ENCODE measurements around the gene MAGI2. TPM values are rescaled to one million over a fixed set of nuclear protein-coding genes. Genes with fewer than 3 reads are reported as not detected.

The MAGI2 gene
- total RNA-seq, 1 donor: 18.8 TPM

- Histone ChIP-seq H3K9me3 (ENCODE audit: low read depth, low read length) (no peaks in the 10 kb centered on the region), H3K27me3 (ENCODE audit: insufficient read depth, low read length) (no peaks in the 10 kb centered on the region), H3K36me3 (ENCODE audit: insufficient read depth, low read length) (no peaks in the 10 kb centered on the region), H3K79me2 (ENCODE audit: insufficient read depth, low read length) (no peaks in the 10 kb centered on the region), H3K4me2 (ENCODE audit: insufficient read depth, low read length) (no peak overlapping the region), H3K27ac (ENCODE audit: low read depth, low read length) (no peak overlapping the region), H2AFZ (ENCODE audit: low read length) (no peak overlapping the region), H3K4me1 (ENCODE audit: insufficient read depth, low read length) (no peaks in the 10 kb centered on the region), H3K4me3 (ENCODE audit: insufficient read depth, low read length) (no peak overlapping the region), H4K20me1 (ENCODE audit: insufficient read depth, low read length) (no peaks in the 10 kb centered on the region)
- no peak for TF ChIP-seq CTCF (IDR thresholded peaks at IDR 0.05; ENCODE audit: extremely low read depth, low read depth, low read length)
- no peak for DNase-seq (ENCODE audit: insufficient read length, low spot score, missing footprints)
These were observed 1379.7 kb downstream of the MAGI2 start for GRCh38 chr7:78073609-78074382.

DNA sequence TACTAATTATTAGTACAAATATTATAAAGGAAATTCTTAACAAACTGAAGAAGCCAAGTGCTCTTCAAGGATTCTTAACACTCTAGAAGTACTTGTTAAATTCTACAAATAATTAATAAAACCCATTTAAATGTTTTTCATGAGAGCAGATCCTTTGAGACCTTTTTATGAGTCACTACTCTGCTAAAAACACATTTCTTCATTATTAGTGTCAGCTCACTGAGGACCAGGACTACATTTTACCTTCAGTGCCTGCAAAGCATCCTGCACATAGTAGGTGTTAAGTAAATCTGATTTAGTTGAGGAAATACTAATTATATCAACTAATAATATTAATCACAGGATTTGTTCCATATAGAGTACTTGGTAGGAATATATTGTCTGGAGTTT lies 1381.3 kb downstream of the MAGI2 start:
- DNase-seq (ENCODE audit: insufficient read length, low spot score, missing footprints): no peak
- Histone ChIP-seq H3K27ac (ENCODE audit: low read depth, low read length) (no peak overlapping the region), H4K20me1 (ENCODE audit: insufficient read depth, low read length) (no peaks in the 10 kb centered on the region), H2AFZ (ENCODE audit: low read length) (no peak overlapping the region), H3K79me2 (ENCODE audit: insufficient read depth, low read length) (no peaks in the 10 kb centered on the region), H3K4me3 (ENCODE audit: insufficient read depth, low read length) (no peak overlapping the region), H3K4me2 (ENCODE audit: insufficient read depth, low read length) (no peak overlapping the region), H3K27me3 (ENCODE audit: insufficient read depth, low read length) (no peaks in the 10 kb centered on the region), H3K9me3 (ENCODE audit: low read depth, low read length) (no peaks in the 10 kb centered on the region), H3K4me1 (ENCODE audit: insufficient read depth, low read length) (no peaks in the 10 kb centered on the region), H3K36me3 (ENCODE audit: insufficient read depth, low read length) (no peaks in the 10 kb centered on the region)
- no peak for TF ChIP-seq CTCF (IDR thresholded peaks at IDR 0.05; ENCODE audit: extremely low read depth, low read depth, low read length)

DNA sequence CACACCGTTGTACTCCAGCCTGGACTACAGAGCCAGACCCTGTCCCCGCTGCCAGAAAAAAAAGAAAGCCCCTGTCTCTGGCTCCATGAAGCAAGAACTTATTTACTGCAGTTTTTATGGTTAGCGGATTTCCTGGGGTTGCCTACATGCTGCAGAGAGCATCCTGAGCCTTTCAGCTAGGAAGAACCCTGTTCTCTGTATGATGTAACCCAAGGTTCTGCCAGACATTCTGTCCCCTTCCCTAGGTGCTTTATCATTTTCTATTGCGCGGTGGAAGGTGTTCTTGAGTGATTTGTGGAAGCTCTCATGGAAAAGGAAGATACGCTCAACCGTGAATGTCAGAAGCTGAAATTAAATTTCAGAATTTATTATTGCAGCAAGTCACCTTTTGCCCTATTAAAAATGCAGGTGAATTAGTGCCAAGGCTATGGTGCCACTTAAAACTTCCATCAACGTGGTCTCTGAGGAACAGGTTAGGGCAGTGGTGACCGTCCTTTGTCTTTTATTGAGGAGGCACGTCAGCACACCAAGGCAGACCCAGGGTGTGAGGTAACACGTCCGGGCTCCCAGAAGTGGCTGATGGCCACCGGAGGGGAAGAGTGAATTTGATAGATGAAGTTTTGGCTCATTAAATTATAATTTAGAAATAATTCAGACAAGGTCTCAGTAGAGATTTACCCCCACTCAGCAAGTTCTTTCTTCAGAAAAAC lies 1381.8 kb downstream of the MAGI2 start:
- no peak overlapping the region for H2AFZ ChIP-seq (ENCODE audit: low read length)
- no peak overlapping the region for H3K4me3 ChIP-seq (ENCODE audit: insufficient read depth, low read length)
- no peaks in the 10 kb centered on the region for H3K27me3 ChIP-seq (ENCODE audit: insufficient read depth, low read length)
- no peaks in the 10 kb centered on the region for H3K4me1 ChIP-seq (ENCODE audit: insufficient read depth, low read length)
- no peaks in the 10 kb centered on the region for H3K36me3 ChIP-seq (ENCODE audit: insufficient read depth, low read length)
- DNase-seq (ENCODE audit: insufficient read length, low spot score, missing footprints): no peak
- no peaks in the 10 kb centered on the region for H4K20me1 ChIP-seq (ENCODE audit: insufficient read depth, low read length)
- no peaks in the 10 kb centered on the region for H3K9me3 ChIP-seq (ENCODE audit: low read depth, low read length)
- H3K27ac ChIP-seq (ENCODE audit: low read depth, low read length): no peak overlapping the region
- no peak overlapping the region for H3K4me2 ChIP-seq (ENCODE audit: insufficient read depth, low read length)
- H3K79me2 ChIP-seq (ENCODE audit: insufficient read depth, low read length): no peaks in the 10 kb centered on the region
- TF ChIP-seq CTCF (IDR thresholded peaks at IDR 0.05; ENCODE audit: extremely low read depth, low read depth, low read length): no peak

GRCh38 chr7:78066599-78066998 lies 1386.9 kb downstream of the MAGI2 start:
- H2AFZ ChIP-seq (ENCODE audit: low read length): no peak overlapping the region
- no peak for DNase-seq (ENCODE audit: insufficient read length, low spot score, missing footprints)

More at GRCh38 chr7:78066599-78066998, 1386.9 kb downstream of the MAGI2 start:
- Histone ChIP-seq H3K79me2 (ENCODE audit: insufficient read depth, low read length) (no peaks in the 10 kb centered on the region), H3K27me3 (ENCODE audit: insufficient read depth, low read length) (no peaks in the 10 kb centered on the region), H3K4me1 (ENCODE audit: insufficient read depth, low read length) (no peaks in the 10 kb centered on the region), H3K27ac (ENCODE audit: low read depth, low read length) (no peak overlapping the region), H3K4me3 (ENCODE audit: insufficient read depth, low read length) (no peak overlapping the region), H3K9me3 (ENCODE audit: low read depth, low read length) (no peaks in the 10 kb centered on the region), H3K4me2 (ENCODE audit: insufficient read depth, low read length) (no peak overlapping the region), H3K36me3 (ENCODE audit: insufficient read depth, low read length) (no peaks in the 10 kb centered on the region), H4K20me1 (ENCODE audit: insufficient read depth, low read length) (no peaks in the 10 kb centered on the region)
- TF ChIP-seq CTCF (IDR thresholded peaks at IDR 0.05; ENCODE audit: extremely low read depth, low read depth, low read length): no peak

Data from osteoblast (primary cell).